Measurements from ENCODE around the gene PIGW.
A peak's percentile ranks its signal among the peaks of the same experiment; 100 is the strongest.

PIGW gene

GRCh38 chr17:36544307-36545076 lies 9.7 kb downstream of the PIGW start, which contains the start of gene GGNBP2:
Gene GGNBP2 (plus strand): TSS chr17:36544919. CDS start chr17:36545725, 806 bp downstream.
- H3K4me3 ChIP-seq (replicated peaks; ENCODE audit: low read depth, low read length), result peak within 1 kb of the TSS; percentile 69
- DNase-seq (ENCODE audit: extremely low read depth, low read depth), result no peak
- TF ChIP-seq, protein P1, sequence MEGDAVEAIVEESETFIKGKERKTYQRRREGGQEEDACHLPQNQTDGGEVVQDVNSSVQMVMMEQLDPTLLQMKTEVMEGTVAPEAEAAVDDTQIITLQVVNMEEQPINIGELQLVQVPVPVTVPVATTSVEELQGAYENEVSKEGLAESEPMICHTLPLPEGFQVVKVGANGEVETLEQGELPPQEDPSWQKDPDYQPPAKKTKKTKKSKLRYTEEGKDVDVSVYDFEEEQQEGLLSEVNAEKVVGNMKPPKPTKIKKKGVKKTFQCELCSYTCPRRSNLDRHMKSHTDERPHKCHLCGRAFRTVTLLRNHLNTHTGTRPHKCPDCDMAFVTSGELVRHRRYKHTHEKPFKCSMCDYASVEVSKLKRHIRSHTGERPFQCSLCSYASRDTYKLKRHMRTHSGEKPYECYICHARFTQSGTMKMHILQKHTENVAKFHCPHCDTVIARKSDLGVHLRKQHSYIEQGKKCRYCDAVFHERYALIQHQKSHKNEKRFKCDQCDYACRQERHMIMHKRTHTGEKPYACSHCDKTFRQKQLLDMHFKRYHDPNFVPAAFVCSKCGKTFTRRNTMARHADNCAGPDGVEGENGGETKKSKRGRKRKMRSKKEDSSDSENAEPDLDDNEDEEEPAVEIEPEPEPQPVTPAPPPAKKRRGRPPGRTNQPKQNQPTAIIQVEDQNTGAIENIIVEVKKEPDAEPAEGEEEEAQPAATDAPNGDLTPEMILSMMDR (IDR thresholded peaks at IDR 0.05; ENCODE audit: low read depth, low read length, missing control alignments), result no peak

DNA sequence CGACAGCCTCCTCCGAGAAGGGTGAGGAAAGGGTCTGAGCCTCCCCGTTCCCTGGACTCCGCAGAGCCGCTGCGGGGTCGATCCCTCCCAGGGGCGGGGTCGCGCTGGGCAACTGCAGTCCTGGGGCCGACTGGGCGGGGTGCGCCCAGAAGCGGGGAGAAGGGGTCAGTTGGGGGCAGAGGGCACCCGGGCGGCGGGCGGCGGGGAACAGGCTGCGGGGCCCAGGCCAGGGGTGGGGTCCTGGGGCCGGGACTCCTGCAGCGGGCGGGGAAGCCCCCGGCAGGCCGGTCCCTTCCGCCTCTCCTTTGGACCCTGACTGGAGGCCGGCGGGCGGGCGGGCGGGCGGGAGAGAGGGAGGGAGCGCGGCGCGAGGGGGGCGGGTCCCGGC lies 10.3 kb downstream of the PIGW start:
- TF ChIP-seq, protein P1 (IDR thresholded peaks at IDR 0.05; ENCODE audit: low read depth, low read length, missing control alignments), result no peak
- no peak for DNase-seq (ENCODE audit: extremely low read depth, low read depth)
- peak overlapping the region; percentile 69 for H3K4me3 ChIP-seq (replicated peaks; ENCODE audit: low read depth, low read length)

- TF ChIP-seq, protein P1 (IDR thresholded peaks at IDR 0.05; ENCODE audit: low read depth, low read length, missing control alignments), result no peak
- peak overlapping the region; percentile 69 for H3K4me3 ChIP-seq (replicated peaks; ENCODE audit: low read depth, low read length)
- DNase-seq (ENCODE audit: extremely low read depth, low read depth), result peak; percentile 80
Measured at GRCh38 chr17:36545465-36546417, 11.0 kb downstream of the PIGW start.

GRCh38 chr17:36546418-36547093 lies 11.8 kb downstream of the PIGW start:
- peak overlapping the region; percentile 69 for H3K4me3 ChIP-seq (replicated peaks; ENCODE audit: low read depth, low read length)
- TF ChIP-seq, protein P1 (IDR thresholded peaks at IDR 0.05; ENCODE audit: low read depth, low read length, missing control alignments), result no peak
- no peak for DNase-seq (ENCODE audit: extremely low read depth, low read depth)

DNA sequence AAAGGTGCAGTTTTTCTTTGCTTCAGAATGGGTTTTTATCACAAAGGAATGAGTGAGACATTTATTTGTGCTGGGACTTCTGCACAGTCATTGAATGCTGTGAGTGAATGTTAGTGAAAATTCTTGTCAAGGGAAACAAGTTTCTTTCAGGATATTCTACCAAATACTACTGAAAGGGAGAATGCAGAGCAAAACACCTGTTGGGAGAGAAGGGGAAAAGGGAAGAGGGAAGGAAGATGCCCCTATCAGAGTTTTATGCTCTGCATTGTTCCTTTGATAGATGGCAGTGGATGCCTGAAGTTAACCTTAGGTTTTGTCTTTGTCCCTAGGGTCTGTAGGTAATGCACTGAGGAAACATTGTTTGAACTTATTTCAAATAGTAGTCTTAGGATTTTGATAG lies 13.0 kb downstream of the PIGW start:
- DNase-seq (ENCODE audit: extremely low read depth, low read depth), result no peak
- TF ChIP-seq, protein P1 (IDR thresholded peaks at IDR 0.05; ENCODE audit: low read depth, low read length, missing control alignments), result no peak
- peak overlapping the region; percentile 69 for H3K4me3 ChIP-seq (replicated peaks; ENCODE audit: low read depth, low read length)

Measured in HFF-Myc (cell line).